Breast epithelium (tissue), 4 donors: ENCODE data around the gene CD300LB. TPM values are rescaled to one million over a fixed set of nuclear protein-coding genes. Genes with fewer than 3 reads are reported as not detected.
"Not testable (repeated sequence)": the region's sequence is repeated elsewhere in the genome, so short reads cannot be mapped to it uniquely, and the experiment has no call there.

Experiments
- DNase-seq, 2 donors: peaks; one replicate each; pipeline ENCODE4 v3.0.0-alpha.2; 2019; ENCODE audit warnings: low spot score in 2 of 2
- H3K27ac ChIP-seq, 2 donors: fragments of 200-600 bp; sonication (generic) in 1 of 2; one replicate each; pipeline ENCODE4 v1.5.1; 2016 to 2019; ENCODE audit warnings: mild to moderate bottlenecking in 1 of 2
- H3K27me3 ChIP-seq, 2 donors: fragments of 200-600 bp; sonication (generic) in 1 of 2; one replicate each; pipeline versions ENCODE4 v1.5.1 to v1.6.0; 2017 to 2019; ENCODE audit warnings: control low read depth in 1 of 2, mild to moderate bottlenecking in 1 of 2
- H3K36me3 ChIP-seq: fragments of 200-600 bp; one replicate; pipeline ENCODE4 v1.5.1; 2019
- H3K4me1 ChIP-seq, 2 donors: fragments of 200-600 bp; sonication (generic); one replicate each; pipeline ENCODE4 v1.5.1; 2016 to 2019; ENCODE audit warnings: control low read depth in 1 of 2
- H3K4me3 ChIP-seq, 3 donors: fragments of 200-600 bp; sonication (generic); 1 replicate in 2 of 3; 2 replicates in 1 of 3; pipeline ENCODE4 v1.5.1; 2016 to 2019; ENCODE audit warnings: mild to moderate bottlenecking in 3 of 3, moderate library complexity in 2 of 3
- H3K9me3 ChIP-seq, 2 donors: fragments of 200-600 bp; sonication (generic) in 1 of 2; one replicate each; pipeline ENCODE4 v1.5.1; 2016 to 2019; ENCODE audit warnings: control low read depth in 1 of 2
- POLR2A ChIP-seq: fragments of 450-650 bp; IDR thresholded peaks from one replicate; pipeline ENCODE4 v1.6.1; 2016; ENCODE audit warnings: antibody characterized with exemption, mild to moderate bottlenecking, moderate library complexity
- POLR2AphosphoS5 ChIP-seq, 3 donors: sonication (generic); formaldehyde crosslinking; IDR thresholded peaks; one replicate each; pipeline ENCODE4 v1.6.1; 2017; ENCODE audit warnings: antibody characterized with exemption in 3 of 3
- intact Hi-C: fragments of 100-400 bp; cut with DNase I; formaldehyde crosslinking; loops from one replicate; pipeline ENCODE4 v1.15.1; 2023; ENCODE audit warnings: low total_unique reads
- total RNA-seq, 3 donors: library from RNA; depleted of rRNA; stranded (reverse); fragments of >200 nt; gene quantifications; one replicate each; pipeline ENCODE4 v1.1.0, GENCODE V29; 2016
- TF ChIP-seq, protein P1 (sequence below), 3 donors: fragments of 450-650 bp; IDR thresholded peaks; one replicate each; pipeline ENCODE4 v1.5.1; 2016 to 2017; ENCODE audit warnings: antibody characterized with exemption in 3 of 3, mild to moderate bottlenecking in 3 of 3, moderate library complexity in 3 of 3

CD300LB gene
- total RNA-seq, 3 donors from 2014 or later = 0.32 to 0.88 TPM; not detected in 1

DNA sequence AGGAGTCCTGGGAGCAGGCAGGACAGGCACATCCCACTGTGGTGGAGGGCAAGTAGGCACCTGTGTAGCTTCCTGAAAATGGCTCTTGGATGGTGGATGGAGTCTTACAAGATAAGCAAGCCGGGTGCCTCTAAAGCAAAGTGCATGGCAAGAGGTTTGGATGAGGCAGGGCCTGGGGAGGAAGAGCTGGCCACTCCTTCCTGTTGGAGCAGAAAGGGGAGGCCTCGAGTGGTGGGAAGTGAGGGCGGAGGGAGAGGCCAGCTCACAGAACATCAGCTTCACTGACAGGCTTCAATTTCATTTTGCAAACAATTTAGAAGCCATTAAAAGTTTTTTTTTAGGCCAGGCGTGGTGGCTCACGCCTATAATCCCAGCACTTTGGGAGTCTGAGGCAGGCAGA lies 33.8 kb downstream of the CD300LB start:
- H3K27ac ChIP-seq = no peak overlapping the region
- no peaks in the 10 kb centered on the region for H3K27me3 ChIP-seq
- TF ChIP-seq POLR2AphosphoS5 (IDR thresholded peaks at IDR 0.05) = no peak
- TF ChIP-seq, protein P1, sequence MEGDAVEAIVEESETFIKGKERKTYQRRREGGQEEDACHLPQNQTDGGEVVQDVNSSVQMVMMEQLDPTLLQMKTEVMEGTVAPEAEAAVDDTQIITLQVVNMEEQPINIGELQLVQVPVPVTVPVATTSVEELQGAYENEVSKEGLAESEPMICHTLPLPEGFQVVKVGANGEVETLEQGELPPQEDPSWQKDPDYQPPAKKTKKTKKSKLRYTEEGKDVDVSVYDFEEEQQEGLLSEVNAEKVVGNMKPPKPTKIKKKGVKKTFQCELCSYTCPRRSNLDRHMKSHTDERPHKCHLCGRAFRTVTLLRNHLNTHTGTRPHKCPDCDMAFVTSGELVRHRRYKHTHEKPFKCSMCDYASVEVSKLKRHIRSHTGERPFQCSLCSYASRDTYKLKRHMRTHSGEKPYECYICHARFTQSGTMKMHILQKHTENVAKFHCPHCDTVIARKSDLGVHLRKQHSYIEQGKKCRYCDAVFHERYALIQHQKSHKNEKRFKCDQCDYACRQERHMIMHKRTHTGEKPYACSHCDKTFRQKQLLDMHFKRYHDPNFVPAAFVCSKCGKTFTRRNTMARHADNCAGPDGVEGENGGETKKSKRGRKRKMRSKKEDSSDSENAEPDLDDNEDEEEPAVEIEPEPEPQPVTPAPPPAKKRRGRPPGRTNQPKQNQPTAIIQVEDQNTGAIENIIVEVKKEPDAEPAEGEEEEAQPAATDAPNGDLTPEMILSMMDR (IDR thresholded peaks at IDR 0.05) = no peak
- TF ChIP-seq POLR2A = no peak
- DNase-seq = no peak
- intact Hi-C loops = no loop called here
- no peaks in the 10 kb centered on the region for H3K36me3 ChIP-seq
- no peaks in the 10 kb centered on the region for H3K4me1 ChIP-seq
- H3K9me3 ChIP-seq = no peaks in the 10 kb centered on the region
- H3K4me3 ChIP-seq = no peak overlapping the region

DNA sequence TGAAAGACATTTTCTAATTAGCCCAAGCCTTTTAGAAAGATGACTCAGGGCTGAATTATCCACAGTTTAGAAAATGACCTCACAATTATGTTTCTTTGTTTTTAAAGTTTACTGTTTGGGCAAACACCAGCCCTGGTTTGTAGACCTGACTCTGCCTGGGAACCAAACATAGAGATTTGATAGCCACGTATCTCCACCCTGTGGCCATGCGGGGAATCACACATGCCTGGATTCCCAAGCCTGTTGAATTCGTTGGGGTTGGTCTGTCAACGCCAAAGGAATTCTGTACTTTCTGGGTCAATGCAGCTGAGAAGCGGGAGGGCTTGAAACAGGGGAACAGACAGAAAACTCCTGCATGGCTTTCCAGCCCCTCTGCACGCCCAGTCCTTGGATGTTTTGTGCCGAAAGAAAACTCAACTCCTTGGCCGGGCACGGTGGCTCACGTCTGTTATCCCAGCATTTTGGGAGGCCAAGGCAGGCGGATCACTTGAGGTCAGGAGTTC lies 37.9 kb downstream of the CD300LB start:
- DNase-seq = peak; percentile 57 to 58
- Histone ChIP-seq H3K36me3 (no peaks in the 10 kb centered on the region), H3K9me3 (no peaks in the 10 kb centered on the region), H3K27me3 (no peaks in the 10 kb centered on the region), H3K4me1 (no peaks in the 10 kb centered on the region), H3K4me3 (no peak overlapping the region), H3K27ac (no peak overlapping the region)
- intact Hi-C loops = no loop called here
- TF ChIP-seq, protein P1 (IDR thresholded peaks at IDR 0.05) = peak; percentile 60 to 84 (median 83)
- no peak for TF ChIP-seq POLR2AphosphoS5 (IDR thresholded peaks at IDR 0.05)

DNA sequence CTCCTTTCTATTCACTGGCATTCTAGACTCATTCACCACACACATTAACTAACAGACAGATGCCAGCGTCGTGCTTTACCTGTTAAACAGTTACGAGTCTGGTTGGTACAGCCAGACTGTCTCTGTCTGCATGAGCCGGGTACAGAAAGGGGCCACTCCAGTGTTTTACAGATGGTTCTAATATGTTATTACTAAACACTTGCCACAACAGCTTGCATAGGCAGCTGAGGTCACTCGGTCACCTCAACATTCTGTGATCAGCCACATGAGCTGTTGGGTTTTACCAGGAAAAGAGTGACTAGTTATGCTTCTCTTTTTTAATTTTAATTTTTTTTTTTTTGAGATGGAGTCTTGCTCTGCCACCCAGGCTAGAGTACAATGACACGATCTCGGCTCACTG lies 39.6 kb downstream of the CD300LB start:
- DNase-seq = peak in 1 of 2 donors; percentile 31
- Histone ChIP-seq H3K4me1 (no peaks in the 10 kb centered on the region), H3K27me3 (no peaks in the 10 kb centered on the region), H3K4me3 (no peak overlapping the region), H3K9me3 (no peaks in the 10 kb centered on the region), H3K27ac (no peak overlapping the region), H3K36me3 (no peaks in the 10 kb centered on the region)
- no peak for TF ChIP-seq POLR2A
- no peak for TF ChIP-seq POLR2AphosphoS5 (IDR thresholded peaks at IDR 0.05)
- TF ChIP-seq, protein P1 (IDR thresholded peaks at IDR 0.05) = no peak
- intact Hi-C loops = no loop called here

DNA sequence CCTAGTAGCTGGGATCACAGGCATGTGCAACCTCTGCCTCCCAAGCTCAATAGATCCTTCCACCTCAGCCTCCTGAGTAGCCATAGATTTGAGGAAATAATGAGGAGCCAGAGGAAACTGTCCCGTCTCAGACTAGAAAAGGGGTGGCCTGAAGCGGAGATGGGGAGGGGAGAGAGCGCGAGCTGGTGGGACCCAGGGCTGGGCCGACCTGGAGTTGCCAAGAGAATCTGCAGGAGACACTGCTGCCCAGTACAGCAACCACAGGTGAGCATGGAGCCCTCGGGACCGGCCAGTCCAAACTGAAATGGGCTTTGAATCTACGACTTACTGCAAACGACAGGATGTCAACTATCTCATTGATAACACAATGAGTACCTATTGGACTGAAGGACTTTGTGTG lies 40.6 kb downstream of the CD300LB start:
- Histone ChIP-seq H3K9me3 (no peaks in the 10 kb centered on the region), H3K36me3 (no peaks in the 10 kb centered on the region), H3K27ac (no peak overlapping the region), H3K4me1 (no peaks in the 10 kb centered on the region), H3K27me3 (no peaks in the 10 kb centered on the region), H3K4me3 (no peak overlapping the region)
- TF ChIP-seq POLR2A = no peak
- TF ChIP-seq, protein P1 (IDR thresholded peaks at IDR 0.05) = no peak
- no peak for TF ChIP-seq POLR2AphosphoS5 (IDR thresholded peaks at IDR 0.05)
- peak in 1 of 2 donors; percentile 38 for DNase-seq
- intact Hi-C loops = no loop called here

DNA sequence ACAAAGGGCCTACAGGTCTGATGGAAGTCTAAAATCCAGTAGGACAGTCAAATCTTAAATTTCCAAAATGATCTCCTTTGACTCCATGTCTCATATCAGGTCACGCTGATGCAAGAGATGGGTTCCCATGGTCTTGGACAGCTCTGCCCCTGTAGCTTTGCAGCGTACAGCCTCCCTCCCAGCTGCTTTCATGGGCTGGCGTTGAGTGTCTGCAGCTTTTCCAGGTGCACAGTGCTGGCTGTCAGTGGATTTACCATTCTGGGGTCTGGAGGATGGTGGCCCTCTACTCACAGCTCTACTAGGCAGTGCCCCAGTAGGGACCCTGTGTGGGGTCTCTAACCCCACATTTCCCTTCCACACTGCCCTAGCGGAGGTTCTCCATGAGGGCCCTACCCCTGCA lies 43.0 kb downstream of the CD300LB start:
- not testable (repeated sequence) for H3K4me1 ChIP-seq, H3K36me3 ChIP-seq

DNA sequence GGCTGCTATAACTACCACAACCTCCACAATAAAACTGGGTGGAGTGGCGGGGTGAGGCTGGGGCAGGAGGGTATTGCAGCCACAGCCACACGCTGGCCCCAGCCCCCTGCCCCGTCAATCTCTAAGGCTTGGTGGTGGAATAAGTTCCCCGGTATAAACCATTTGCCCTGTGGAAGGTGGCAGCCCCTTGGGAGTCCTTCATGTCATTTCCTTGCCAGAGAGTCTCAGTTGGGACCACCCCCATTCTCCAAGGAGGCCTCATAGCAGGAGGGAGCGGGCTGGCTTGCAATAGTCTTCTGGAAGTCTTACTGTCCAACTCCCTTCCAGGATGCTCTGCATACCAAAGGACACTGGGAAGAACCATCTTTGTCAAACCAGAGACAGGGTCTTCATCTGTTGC lies 45.4 kb downstream of the CD300LB start:
- intact Hi-C loops = no loop called here
- H3K27ac ChIP-seq = no peak overlapping the region
- peaks cover 0 to 8% of the 10 kb centered on the region in 2 donors for H3K27me3 ChIP-seq
- H3K4me3 ChIP-seq = no peak overlapping the region
- H3K9me3 ChIP-seq = no peaks in the 10 kb centered on the region
- TF ChIP-seq, protein P1 (IDR thresholded peaks at IDR 0.05) = no peak
- TF ChIP-seq POLR2A = no peak
- TF ChIP-seq POLR2AphosphoS5 (IDR thresholded peaks at IDR 0.05) = no peak
- DNase-seq = no peak
- no peaks in the 10 kb centered on the region for H3K4me1 ChIP-seq
- H3K36me3 ChIP-seq = no peaks in the 10 kb centered on the region

More for the DNA sequence above, 43.0 kb downstream of the CD300LB start:
- intact Hi-C loops, H3K9me3 ChIP-seq, H3K27ac ChIP-seq, H3K4me3 ChIP-seq, DNase-seq, H3K27me3 ChIP-seq: not testable (repeated sequence)
